HCT116 (cell line): ENCODE measurements around the gene TLE5.
A peak's percentile ranks its signal among the peaks of the same experiment; 100 is the strongest.

ENCODE experiments used
- EGR1 ChIP-seq: IDR thresholded peaks from 2 replicates; pipeline ENCODE4 v1.6.1; 2012; ENCODE audit warnings: low read depth
- EZH2 ChIP-seq: fragments of 200-600 bp; sonication (generic); IDR thresholded peaks from 2 replicates; pipeline ENCODE4 v1.6.1; 2017; ENCODE audit warnings: antibody characterized with exemption, mixed run types
- POLR2A ChIP-seq: IDR thresholded peaks from 2 replicates; pipeline ENCODE4 v1.7.0; 2011; ENCODE audit warnings: borderline replicate concordance; ENCODE audit not compliant: insufficient read depth, insufficient read length; ENCODE audit errors: extremely low read depth
- POLR2AphosphoS5 ChIP-seq: IDR thresholded peaks from 2 replicates; pipeline ENCODE4 v1.6.1; 2011; ENCODE audit warnings: mild to moderate bottlenecking, low read depth, low read length, moderate library complexity
- RAD21 ChIP-seq: IDR thresholded peaks from 2 replicates; pipeline ENCODE4 v1.6.1; 2012; ENCODE audit warnings: low read depth, mild to moderate bottlenecking
- SIN3A ChIP-seq: IDR thresholded peaks from 2 replicates; pipeline ENCODE4 v1.6.1; 2012; ENCODE audit warnings: low read depth
- TCF7L2 ChIP-seq: IDR thresholded peaks from 2 replicates; pipeline ENCODE4 v1.7.0; 2011; ENCODE audit warnings: borderline replicate concordance, inconsistent platforms; ENCODE audit not compliant: insufficient read depth, insufficient read length; ENCODE audit errors: extremely low read depth
- YY1 ChIP-seq: IDR thresholded peaks from 2 replicates; pipeline ENCODE4 v1.6.1; 2011; ENCODE audit warnings: low read length, low read depth, moderate library complexity, mild to moderate bottlenecking; ENCODE audit not compliant: insufficient replicate concordance; ENCODE audit errors: extremely low read depth
- ZFX ChIP-seq: fragments of 450-650 bp; IDR thresholded peaks from 2 replicates; pipeline ENCODE4 v1.6.1; 2017
- TF ChIP-seq, protein P1 (sequence below), 3 experiments: fragments of 200-600 bp in 1 of 3; sonication (generic) in 1 of 3; IDR thresholded peaks in 2 of 3; conservative IDR thresholded peaks in 1 of 3; 2 replicates each; pipeline ENCODE4 v1.5.1; 2012 to 2017; ENCODE audit warnings: low read depth in 2 of 3, low read length in 2 of 3, antibody characterized with exemption in 1 of 3, borderline replicate concordance in 1 of 3, control low read depth in 1 of 3, mild to moderate bottlenecking in 1 of 3, mixed read lengths in 1 of 3, mixed run types in 1 of 3, moderate library complexity in 1 of 3; ENCODE audit not compliant: insufficient read depth in 1 of 3
- TF ChIP-seq, protein P2 (sequence below): IDR thresholded peaks from 2 replicates; pipeline ENCODE4 v1.6.1; 2012; ENCODE audit warnings: low read depth
- TF ChIP-seq, protein P3 (sequence below): IDR thresholded peaks from 2 replicates; pipeline ENCODE4 v1.6.1; 2011; ENCODE audit warnings: mild to moderate bottlenecking, low read length, moderate library complexity; ENCODE audit not compliant: insufficient replicate concordance; ENCODE audit errors: extremely low read depth
- TF ChIP-seq, protein P4 (sequence below): IDR thresholded peaks from 2 replicates; pipeline ENCODE4 v1.6.1; 2012

DNA sequence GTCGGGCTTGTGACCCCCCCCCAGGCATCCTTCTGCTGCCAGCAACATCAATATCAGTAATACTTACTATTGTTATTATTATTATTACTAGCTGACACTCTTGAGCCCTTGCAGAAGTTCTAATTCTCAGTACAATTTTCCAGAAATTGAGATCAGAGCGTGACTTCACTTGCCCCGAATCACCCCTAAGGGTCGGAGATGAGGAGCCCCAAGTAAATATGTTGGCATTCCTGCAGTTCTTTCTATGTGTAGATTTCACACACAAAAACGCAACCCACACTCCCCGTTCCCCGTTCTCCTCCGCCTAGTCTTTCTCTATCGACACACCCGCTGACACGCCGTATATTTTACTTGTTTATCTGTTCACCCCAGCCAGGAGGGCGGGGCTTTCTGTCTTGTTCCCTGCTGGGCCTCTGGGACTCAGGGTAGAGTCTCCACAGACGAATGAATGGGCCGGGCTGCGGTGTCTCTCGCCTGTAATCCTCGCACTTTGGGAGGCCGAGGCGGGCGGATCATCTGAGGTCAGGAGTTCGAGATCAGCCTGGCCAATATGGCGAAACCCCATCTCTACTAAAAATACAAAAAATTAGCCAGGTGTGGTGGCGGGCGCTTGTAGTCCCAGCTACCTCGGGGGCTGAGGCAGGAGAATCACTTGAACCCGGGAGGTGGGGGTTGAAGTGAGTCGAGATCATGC is 14.7 kb downstream of the TLE5 start:
- TF ChIP-seq POLR2AphosphoS5 (0 out of 2 replicates have a peak, but pooled peaks have one; percentile 17), TCF7L2 (no peak), SIN3A (no peak), EGR1 (no peak), RAD21 (no peak), POLR2A (peak; percentile 23), ZFX (no peak), YY1 (no peak), EZH2 (no peak)
- TF ChIP-seq, protein P1, sequence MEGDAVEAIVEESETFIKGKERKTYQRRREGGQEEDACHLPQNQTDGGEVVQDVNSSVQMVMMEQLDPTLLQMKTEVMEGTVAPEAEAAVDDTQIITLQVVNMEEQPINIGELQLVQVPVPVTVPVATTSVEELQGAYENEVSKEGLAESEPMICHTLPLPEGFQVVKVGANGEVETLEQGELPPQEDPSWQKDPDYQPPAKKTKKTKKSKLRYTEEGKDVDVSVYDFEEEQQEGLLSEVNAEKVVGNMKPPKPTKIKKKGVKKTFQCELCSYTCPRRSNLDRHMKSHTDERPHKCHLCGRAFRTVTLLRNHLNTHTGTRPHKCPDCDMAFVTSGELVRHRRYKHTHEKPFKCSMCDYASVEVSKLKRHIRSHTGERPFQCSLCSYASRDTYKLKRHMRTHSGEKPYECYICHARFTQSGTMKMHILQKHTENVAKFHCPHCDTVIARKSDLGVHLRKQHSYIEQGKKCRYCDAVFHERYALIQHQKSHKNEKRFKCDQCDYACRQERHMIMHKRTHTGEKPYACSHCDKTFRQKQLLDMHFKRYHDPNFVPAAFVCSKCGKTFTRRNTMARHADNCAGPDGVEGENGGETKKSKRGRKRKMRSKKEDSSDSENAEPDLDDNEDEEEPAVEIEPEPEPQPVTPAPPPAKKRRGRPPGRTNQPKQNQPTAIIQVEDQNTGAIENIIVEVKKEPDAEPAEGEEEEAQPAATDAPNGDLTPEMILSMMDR (IDR thresholded peaks at IDR 0.05 in 2 of 3, conservative IDR thresholded peaks at IDR 0.05 in 1 of 3; ENCODE audit: borderline replicate concordance in 1 of 3, insufficient read depth in 1 of 3, low read depth in 2 of 3, low read length in 2 of 3): no peak
- TF ChIP-seq, protein P2, sequence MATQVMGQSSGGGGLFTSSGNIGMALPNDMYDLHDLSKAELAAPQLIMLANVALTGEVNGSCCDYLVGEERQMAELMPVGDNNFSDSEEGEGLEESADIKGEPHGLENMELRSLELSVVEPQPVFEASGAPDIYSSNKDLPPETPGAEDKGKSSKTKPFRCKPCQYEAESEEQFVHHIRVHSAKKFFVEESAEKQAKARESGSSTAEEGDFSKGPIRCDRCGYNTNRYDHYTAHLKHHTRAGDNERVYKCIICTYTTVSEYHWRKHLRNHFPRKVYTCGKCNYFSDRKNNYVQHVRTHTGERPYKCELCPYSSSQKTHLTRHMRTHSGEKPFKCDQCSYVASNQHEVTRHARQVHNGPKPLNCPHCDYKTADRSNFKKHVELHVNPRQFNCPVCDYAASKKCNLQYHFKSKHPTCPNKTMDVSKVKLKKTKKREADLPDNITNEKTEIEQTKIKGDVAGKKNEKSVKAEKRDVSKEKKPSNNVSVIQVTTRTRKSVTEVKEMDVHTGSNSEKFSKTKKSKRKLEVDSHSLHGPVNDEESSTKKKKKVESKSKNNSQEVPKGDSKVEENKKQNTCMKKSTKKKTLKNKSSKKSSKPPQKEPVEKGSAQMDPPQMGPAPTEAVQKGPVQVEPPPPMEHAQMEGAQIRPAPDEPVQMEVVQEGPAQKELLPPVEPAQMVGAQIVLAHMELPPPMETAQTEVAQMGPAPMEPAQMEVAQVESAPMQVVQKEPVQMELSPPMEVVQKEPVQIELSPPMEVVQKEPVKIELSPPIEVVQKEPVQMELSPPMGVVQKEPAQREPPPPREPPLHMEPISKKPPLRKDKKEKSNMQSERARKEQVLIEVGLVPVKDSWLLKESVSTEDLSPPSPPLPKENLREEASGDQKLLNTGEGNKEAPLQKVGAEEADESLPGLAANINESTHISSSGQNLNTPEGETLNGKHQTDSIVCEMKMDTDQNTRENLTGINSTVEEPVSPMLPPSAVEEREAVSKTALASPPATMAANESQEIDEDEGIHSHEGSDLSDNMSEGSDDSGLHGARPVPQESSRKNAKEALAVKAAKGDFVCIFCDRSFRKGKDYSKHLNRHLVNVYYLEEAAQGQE: no peak
- TF ChIP-seq, protein P3, sequence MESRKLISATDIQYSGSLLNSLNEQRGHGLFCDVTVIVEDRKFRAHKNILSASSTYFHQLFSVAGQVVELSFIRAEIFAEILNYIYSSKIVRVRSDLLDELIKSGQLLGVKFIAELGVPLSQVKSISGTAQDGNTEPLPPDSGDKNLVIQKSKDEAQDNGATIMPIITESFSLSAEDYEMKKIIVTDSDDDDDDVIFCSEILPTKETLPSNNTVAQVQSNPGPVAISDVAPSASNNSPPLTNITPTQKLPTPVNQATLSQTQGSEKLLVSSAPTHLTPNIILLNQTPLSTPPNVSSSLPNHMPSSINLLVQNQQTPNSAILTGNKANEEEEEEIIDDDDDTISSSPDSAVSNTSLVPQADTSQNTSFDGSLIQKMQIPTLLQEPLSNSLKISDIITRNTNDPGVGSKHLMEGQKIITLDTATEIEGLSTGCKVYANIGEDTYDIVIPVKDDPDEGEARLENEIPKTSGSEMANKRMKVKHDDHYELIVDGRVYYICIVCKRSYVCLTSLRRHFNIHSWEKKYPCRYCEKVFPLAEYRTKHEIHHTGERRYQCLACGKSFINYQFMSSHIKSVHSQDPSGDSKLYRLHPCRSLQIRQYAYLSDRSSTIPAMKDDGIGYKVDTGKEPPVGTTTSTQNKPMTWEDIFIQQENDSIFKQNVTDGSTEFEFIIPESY: no peak
- TF ChIP-seq, protein P4, sequence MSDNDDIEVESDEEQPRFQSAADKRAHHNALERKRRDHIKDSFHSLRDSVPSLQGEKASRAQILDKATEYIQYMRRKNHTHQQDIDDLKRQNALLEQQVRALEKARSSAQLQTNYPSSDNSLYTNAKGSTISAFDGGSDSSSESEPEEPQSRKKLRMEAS: no peak
